HEK293 (cell line): ENCODE data around the gene THSD7B.

Experiments
- CTCF ChIA-PET: fragments of 350-600 bp; formaldehyde crosslinking; extraction: SDS; loops from one replicate; lab custom pipeline; 2021; ENCODE audit warnings: antibody characterized with exemption; lab: Yijun Ruan, JAX
- POLR2A ChIA-PET: fragments of 300-600 bp; formaldehyde crosslinking; extraction: SDS; loops from one replicate; lab custom pipeline; 2020; ENCODE audit warnings: antibody characterized with exemption, inconsistent platforms; lab: Yijun Ruan, JAX
- H3K27ac ChIP-seq: fragments of 200-500 bp; sonication (Bioruptor generic); 2 replicates; pipeline ENCODE4 v1.5.1; 2014; ENCODE audit warnings: low read depth, low read length, control low read depth, inconsistent platforms; ENCODE audit errors: extremely low read depth
- H3K36me3 ChIP-seq, 2 experiments: fragments of 200-500 bp in 1 of 2; sonication (Bioruptor generic) in 1 of 2; 1 replicate in 1 of 2; 2 replicates in 1 of 2; pipeline ENCODE4 v1.5.1; 2014 to 2017; ENCODE audit warnings: inconsistent platforms in 2 of 2, low read length in 2 of 2; ENCODE audit not compliant: control insufficient read depth in 2 of 2, insufficient read depth in 1 of 2
- H3K4me1 ChIP-seq: fragments of 200-500 bp; sonication (Bioruptor generic); 2 replicates; pipeline ENCODE4 v1.5.1; 2014; ENCODE audit warnings: mild to moderate bottlenecking, low read length, inconsistent platforms; ENCODE audit not compliant: control insufficient read depth, insufficient read depth
- H3K4me3 ChIP-seq: 2 replicates; pipeline ENCODE4 v1.5.1; 2011; ENCODE audit warnings: low read depth, mild to moderate bottlenecking, control low read depth, low read length, moderate library complexity
- H3K9me3 ChIP-seq: fragments of 200-500 bp; sonication (Bioruptor generic); 2 replicates; pipeline ENCODE4 v1.5.1; 2014; ENCODE audit warnings: low read depth, low read length, inconsistent platforms; ENCODE audit not compliant: control insufficient read depth, insufficient read depth
- MZF1 ChIP-seq: fragments of 450-650 bp; formaldehyde crosslinking; IDR thresholded peaks from 2 replicates; pipeline ENCODE4 v1.5.1; 2017; ENCODE audit warnings: missing biosample characterization, missing genetic modification characterization, borderline replicate concordance
- ZBTB21 ChIP-seq: fragments of 450-650 bp; formaldehyde crosslinking; IDR thresholded peaks from 2 replicates; pipeline ENCODE4 v1.5.1; 2017; ENCODE audit warnings: missing biosample characterization, missing genetic modification characterization
- ZNF174 ChIP-seq: fragments of 450-650 bp; formaldehyde crosslinking; IDR thresholded peaks from 2 replicates; pipeline ENCODE4 v1.5.0; 2017; ENCODE audit warnings: missing biosample characterization, mild to moderate bottlenecking, missing genetic modification characterization
- ZNF223 ChIP-seq: fragments of 450-650 bp; formaldehyde crosslinking; IDR thresholded peaks from 2 replicates; pipeline ENCODE4 v1.5.1; 2016; ENCODE audit warnings: missing biosample characterization, missing genetic modification characterization
- ZNF433 ChIP-seq: fragments of 450-650 bp; formaldehyde crosslinking; IDR thresholded peaks from 2 replicates; pipeline ENCODE4 v1.5.1; 2016; ENCODE audit warnings: missing biosample characterization, missing genetic modification characterization, low read depth
- ZNF510 ChIP-seq: fragments of 450-650 bp; formaldehyde crosslinking; IDR thresholded peaks from 2 replicates; pipeline ENCODE4 v1.5.1; 2018; ENCODE audit warnings: mild to moderate bottlenecking, missing genetic modification characterization, missing biosample characterization; ENCODE audit not compliant: insufficient replicate concordance
- ZNF514 ChIP-seq: fragments of 450-650 bp; formaldehyde crosslinking; IDR thresholded peaks from 2 replicates; pipeline ENCODE4 v1.5.1; 2016; ENCODE audit warnings: missing biosample characterization, missing genetic modification characterization
- ZNF521 ChIP-seq: fragments of 450-650 bp; formaldehyde crosslinking; IDR thresholded peaks from 2 replicates; pipeline ENCODE4 v1.5.1; 2017; ENCODE audit warnings: missing biosample characterization, mild to moderate bottlenecking, missing genetic modification characterization
- ZNF571 ChIP-seq: fragments of 450-650 bp; formaldehyde crosslinking; IDR thresholded peaks from 2 replicates; pipeline ENCODE4 v1.5.0; 2017; ENCODE audit warnings: missing biosample characterization, missing genetic modification characterization
- ZNF621 ChIP-seq: fragments of 450-650 bp; formaldehyde crosslinking; IDR thresholded peaks from 2 replicates; pipeline ENCODE4 v1.5.1; 2017; ENCODE audit warnings: missing biosample characterization, missing genetic modification characterization
- ZNF623 ChIP-seq: fragments of 450-650 bp; formaldehyde crosslinking; IDR thresholded peaks from 2 replicates; pipeline ENCODE4 v1.5.1; 2016; ENCODE audit warnings: missing biosample characterization, missing genetic modification characterization
- ZNF837 ChIP-seq: fragments of 450-650 bp; formaldehyde crosslinking; IDR thresholded peaks from 2 replicates; pipeline ENCODE4 v1.5.1; 2016; ENCODE audit warnings: missing biosample characterization, missing genetic modification characterization
- ZSCAN23 ChIP-seq: fragments of 450-650 bp; formaldehyde crosslinking; IDR thresholded peaks from 2 replicates; pipeline ENCODE4 v1.5.1; 2016; ENCODE audit warnings: missing biosample characterization, missing genetic modification characterization
- TF ChIP-seq, protein P1 (sequence below): fragments of 450-650 bp; formaldehyde crosslinking; conservative IDR thresholded peaks from 2 replicates; pipeline ENCODE4 v1.5.1; 2016; ENCODE audit warnings: low read depth, missing biosample characterization, missing genetic modification characterization
- TF ChIP-seq, protein P2 (sequence below): fragments of 450-650 bp; formaldehyde crosslinking; optimal IDR thresholded peaks from 2 replicates; pipeline ENCODE3; 2016; ENCODE audit warnings: missing biosample characterization, mild to moderate bottlenecking, missing genetic modification characterization
- TF ChIP-seq, protein P3 (sequence below): fragments of 450-650 bp; formaldehyde crosslinking; IDR thresholded peaks from 2 replicates; pipeline ENCODE4 v1.5.1; 2016; ENCODE audit warnings: missing biosample characterization, missing genetic modification characterization
- TF ChIP-seq, protein P4 (sequence below): fragments of 450-650 bp; formaldehyde crosslinking; IDR thresholded peaks from 2 replicates; pipeline ENCODE4 v1.5.1; 2016; ENCODE audit warnings: missing biosample characterization, missing genetic modification characterization

THSD7B gene

DNA sequence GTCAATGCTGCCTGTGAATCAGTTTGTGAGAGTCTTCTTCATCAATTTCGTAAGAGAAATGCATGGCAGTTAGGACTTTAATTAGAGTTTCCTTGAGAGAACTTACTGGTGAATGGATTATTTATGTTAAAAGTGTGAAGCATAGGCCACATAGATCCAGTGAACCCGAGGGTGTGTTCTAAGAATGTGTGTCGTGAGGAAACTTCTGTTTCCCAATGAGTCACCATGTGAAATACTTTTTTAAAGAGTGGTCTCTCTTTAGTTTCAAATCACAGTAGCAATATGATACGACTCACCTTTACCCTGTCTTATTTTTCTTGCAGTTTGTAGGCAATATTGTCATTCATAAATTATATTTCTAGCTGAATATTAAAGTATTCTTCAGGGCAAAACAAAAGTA, 18.5 kb downstream of the THSD7B start (continued):
- TF ChIP-seq ZNF174 (tag by site-specific recombination) (no peak), ZNF621 (tag by site-specific recombination) (no peak), ZNF433 (tag by site-specific recombination) (no peak)

GRCh38 chr2:136785215-136785614, 19.9 kb downstream of the THSD7B start:
- no peak for TF ChIP-seq ZNF571 (tag by site-specific recombination)
- TF ChIP-seq MZF1 (tag by site-specific recombination) = no peak
- TF ChIP-seq ZSCAN23 (tag by site-specific recombination) = no peak
- no peak for TF ChIP-seq ZNF174 (tag by site-specific recombination)
- TF ChIP-seq, protein P1, sequence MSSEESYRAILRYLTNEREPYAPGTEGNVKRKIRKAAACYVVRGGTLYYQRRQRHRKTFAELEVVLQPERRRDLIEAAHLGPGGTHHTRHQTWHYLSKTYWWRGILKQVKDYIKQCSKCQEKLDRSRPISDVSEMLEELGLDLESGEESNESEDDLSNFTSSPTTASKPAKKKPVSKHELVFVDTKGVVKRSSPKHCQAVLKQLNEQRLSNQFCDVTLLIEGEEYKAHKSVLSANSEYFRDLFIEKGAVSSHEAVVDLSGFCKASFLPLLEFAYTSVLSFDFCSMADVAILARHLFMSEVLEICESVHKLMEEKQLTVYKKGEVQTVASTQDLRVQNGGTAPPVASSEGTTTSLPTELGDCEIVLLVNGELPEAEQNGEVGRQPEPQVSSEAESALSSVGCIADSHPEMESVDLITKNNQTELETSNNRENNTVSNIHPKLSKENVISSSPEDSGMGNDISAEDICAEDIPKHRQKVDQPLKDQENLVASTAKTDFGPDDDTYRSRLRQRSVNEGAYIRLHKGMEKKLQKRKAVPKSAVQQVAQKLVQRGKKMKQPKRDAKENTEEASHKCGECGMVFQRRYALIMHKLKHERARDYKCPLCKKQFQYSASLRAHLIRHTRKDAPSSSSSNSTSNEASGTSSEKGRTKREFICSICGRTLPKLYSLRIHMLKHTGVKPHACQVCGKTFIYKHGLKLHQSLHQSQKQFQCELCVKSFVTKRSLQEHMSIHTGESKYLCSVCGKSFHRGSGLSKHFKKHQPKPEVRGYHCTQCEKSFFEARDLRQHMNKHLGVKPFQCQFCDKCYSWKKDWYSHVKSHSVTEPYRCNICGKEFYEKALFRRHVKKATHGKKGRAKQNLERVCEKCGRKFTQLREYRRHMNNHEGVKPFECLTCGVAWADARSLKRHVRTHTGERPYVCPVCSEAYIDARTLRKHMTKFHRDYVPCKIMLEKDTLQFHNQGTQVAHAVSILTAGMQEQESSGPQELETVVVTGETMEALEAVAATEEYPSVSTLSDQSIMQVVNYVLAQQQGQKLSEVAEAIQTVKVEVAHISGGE (tag by site-specific recombination) = no peak
- TF ChIP-seq ZNF837 (tag by site-specific recombination) = no peak
- no peak for TF ChIP-seq ZNF521 (tag by site-specific recombination)
- TF ChIP-seq ZNF223 (tag by site-specific recombination) = no peak
- TF ChIP-seq ZBTB21 (tag by site-specific recombination) = no peak
- TF ChIP-seq ZNF510 = no peak
- TF ChIP-seq, protein P2, sequence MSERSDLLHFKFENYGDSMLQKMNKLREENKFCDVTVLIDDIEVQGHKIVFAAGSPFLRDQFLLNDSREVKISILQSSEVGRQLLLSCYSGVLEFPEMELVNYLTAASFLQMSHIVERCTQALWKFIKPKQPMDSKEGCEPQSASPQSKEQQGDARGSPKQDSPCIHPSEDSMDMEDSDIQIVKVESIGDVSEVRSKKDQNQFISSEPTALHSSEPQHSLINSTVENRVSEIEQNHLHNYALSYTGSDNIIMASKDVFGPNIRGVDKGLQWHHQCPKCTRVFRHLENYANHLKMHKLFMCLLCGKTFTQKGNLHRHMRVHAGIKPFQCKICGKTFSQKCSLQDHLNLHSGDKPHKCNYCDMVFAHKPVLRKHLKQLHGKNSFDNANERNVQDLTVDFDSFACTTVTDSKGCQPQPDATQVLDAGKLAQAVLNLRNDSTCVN = no peak
- TF ChIP-seq ZNF514 = no peak
- TF ChIP-seq, protein P3, sequence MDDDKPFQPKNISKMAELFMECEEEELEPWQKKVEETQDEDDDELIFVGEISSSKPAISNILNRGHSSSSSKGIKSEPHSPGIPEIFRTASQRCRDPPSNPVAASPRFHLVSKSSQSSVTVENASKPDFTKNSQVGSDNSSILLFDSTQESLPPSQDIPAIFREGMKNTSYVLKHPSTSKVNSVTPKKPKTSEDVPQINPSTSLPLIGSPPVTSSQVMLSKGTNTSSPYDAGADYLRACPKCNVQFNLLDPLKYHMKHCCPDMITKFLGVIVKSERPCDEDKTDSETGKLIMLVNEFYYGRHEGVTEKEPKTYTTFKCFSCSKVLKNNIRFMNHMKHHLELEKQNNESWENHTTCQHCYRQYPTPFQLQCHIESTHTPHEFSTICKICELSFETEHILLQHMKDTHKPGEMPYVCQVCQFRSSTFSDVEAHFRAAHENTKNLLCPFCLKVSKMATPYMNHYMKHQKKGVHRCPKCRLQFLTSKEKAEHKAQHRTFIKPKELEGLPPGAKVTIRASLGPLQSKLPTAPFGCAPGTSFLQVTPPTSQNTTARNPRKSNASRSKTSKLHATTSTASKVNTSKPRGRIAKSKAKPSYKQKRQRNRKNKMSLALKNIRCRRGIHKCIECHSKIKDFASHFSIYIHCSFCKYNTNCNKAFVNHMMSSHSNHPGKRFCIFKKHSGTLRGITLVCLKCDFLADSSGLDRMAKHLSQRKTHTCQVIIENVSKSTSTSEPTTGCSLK = no peak
- TF ChIP-seq, protein P4, sequence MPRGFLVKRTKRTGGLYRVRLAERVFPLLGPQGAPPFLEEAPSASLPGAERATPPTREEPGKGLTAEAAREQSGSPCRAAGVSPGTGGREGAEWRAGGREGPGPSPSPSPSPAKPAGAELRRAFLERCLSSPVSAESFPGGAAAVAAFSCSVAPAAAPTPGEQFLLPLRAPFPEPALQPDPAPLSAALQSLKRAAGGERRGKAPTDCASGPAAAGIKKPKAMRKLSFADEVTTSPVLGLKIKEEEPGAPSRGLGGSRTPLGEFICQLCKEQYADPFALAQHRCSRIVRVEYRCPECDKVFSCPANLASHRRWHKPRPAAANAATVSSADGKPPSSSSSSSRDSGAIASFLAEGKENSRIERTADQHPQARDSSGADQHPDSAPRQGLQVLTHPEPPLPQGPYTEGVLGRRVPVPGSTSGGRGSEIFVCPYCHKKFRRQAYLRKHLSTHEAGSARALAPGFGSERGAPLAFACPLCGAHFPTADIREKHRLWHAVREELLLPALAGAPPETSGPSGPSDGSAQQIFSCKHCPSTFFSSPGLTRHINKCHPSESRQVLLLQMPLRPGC (tag by site-specific recombination) = no peak
- TF ChIP-seq ZNF623 (tag by site-specific recombination) = no peak
- H3K4me1 ChIP-seq = no peaks in the 10 kb centered on the region
- ChIA-PET POLR2A (no interaction called here), CTCF (no interaction called here)
- H3K36me3 ChIP-seq = no peaks in the 10 kb centered on the region
- no peaks in the 10 kb centered on the region for H3K9me3 ChIP-seq
- H3K4me3 ChIP-seq = no peak overlapping the region
- no peak overlapping the region for H3K27ac ChIP-seq
